Measurements from ENCODE around the gene ZNF107.

DNA sequence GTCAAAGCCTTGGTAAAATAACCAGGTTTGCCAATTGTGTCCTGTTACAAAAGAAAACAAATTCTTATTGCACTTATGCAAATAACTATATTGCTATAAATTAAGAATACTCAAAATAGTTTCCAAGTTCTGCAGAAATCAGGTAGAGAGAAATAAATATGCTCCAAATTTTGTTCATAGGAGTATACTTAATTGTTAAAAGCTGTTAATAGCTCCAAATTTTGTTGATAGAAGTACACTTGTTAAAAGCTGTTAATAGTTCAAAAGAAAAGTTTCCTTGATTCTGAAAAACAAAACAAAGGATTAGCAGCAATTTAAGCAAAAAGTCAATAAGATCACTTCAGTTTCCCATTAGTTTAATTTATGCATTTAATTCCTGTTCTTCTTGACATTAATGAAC is 81.9 kb downstream of the ZNF107 start:
- TF ChIP-seq POLR2A (IDR thresholded peaks at IDR 0.05): no peak
- TF ChIP-seq, protein P1, sequence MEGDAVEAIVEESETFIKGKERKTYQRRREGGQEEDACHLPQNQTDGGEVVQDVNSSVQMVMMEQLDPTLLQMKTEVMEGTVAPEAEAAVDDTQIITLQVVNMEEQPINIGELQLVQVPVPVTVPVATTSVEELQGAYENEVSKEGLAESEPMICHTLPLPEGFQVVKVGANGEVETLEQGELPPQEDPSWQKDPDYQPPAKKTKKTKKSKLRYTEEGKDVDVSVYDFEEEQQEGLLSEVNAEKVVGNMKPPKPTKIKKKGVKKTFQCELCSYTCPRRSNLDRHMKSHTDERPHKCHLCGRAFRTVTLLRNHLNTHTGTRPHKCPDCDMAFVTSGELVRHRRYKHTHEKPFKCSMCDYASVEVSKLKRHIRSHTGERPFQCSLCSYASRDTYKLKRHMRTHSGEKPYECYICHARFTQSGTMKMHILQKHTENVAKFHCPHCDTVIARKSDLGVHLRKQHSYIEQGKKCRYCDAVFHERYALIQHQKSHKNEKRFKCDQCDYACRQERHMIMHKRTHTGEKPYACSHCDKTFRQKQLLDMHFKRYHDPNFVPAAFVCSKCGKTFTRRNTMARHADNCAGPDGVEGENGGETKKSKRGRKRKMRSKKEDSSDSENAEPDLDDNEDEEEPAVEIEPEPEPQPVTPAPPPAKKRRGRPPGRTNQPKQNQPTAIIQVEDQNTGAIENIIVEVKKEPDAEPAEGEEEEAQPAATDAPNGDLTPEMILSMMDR (IDR thresholded peaks at IDR 0.05): no peak

Data from testis (tissue), 2 donors.